GM12878 (cell line): ENCODE measurements around the gene SCNN1B.

Experiments used
- JUND ChIP-seq: IDR thresholded peaks from 2 replicates; pipeline ENCODE4 v1.6.1; 2012; ENCODE audit warnings: low read depth, mild to moderate bottlenecking, low read length, improper control_type of control experiment, moderate library complexity
- RAD21 ChIP-seq: IDR thresholded peaks from 2 replicates; pipeline ENCODE4 v1.6.1; 2011; ENCODE audit warnings: mild to moderate bottlenecking, low read depth, low read length, moderate library complexity; ENCODE audit not compliant: insufficient read depth
- ZNF274 ChIP-seq: IDR thresholded peaks from one replicate; pipeline ENCODE4 v1.8.0; 2011; ENCODE audit not compliant: insufficient read length, insufficient read depth

GRCh38 chr16:23384878-23385277 is 82.8 kb downstream of the SCNN1B start:
- TF ChIP-seq RAD21: no peak
- no peak for TF ChIP-seq JUND
- TF ChIP-seq ZNF274: no peak
